GM19397 (cell line): ENCODE data around the gene PEX12.
"Not testable (repeated sequence)": the region's sequence is repeated elsewhere in the genome, so short reads cannot be mapped to it uniquely, and the experiment has no call there.

Source experiments
- ATAC-seq: cut with Tn5 transposase; IDR thresholded peaks from one replicate; pipeline ENCODE4 v1.9.1; 2021; ENCODE audit warnings: mild to moderate bottlenecking, moderate library complexity; ENCODE audit not compliant: unreplicated experiment

The PEX12 gene

DNA sequence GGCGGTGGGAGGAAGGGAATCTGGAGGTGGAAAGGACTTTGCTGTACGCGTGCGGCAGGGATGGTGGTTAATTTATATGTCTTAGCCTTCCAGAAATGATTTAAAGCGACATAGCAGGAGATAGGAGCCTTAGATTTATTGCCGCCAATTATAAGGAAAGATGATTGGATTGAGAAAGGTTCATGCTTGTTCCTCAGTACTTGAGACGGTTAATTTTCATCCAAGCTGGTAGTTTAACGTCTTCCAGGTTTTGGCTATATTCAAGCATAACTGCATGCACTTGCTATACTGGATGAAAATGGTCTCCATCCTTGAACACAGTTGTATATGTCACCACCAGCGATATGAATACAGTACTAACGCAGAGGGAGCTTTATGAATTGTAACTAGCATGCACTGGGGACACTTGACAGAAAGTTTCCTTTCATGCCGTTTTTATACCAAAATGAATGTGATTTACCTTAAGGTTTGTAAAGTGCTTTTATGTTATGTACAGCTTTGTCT, 610 bp upstream of the PEX12 start:
- ATAC-seq: no peak

- ATAC-seq: no peak
These were observed 558 bp downstream of the PEX12 start for GRCh38 chr17:35577830-35578196.

- ATAC-seq: no peak
These were observed 2.6 kb downstream of the PEX12 start for GRCh38 chr17:35575759-35576158.

DNA sequence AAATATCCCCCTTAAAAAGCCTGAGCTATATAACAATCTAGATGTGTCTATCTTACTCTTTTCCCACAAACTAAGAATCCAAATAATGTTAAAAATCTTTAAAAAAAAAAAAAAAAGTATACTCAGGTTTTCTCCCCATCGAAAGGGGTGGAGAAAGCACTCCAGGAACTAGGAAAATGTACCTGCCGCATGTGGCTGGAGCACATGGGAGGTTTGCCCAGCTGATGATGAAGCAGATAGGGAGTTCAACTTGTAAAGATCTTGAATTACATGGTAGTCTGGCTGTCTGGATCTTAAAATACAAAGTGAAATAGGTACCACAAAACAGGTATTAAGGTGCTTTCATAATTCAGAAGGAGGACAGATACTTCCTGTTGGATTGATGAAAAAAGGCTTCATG, 9.0 kb downstream of the PEX12 start:
- no peak for ATAC-seq

- ATAC-seq: no peak
These were observed 9.8 kb downstream of the PEX12 start for GRCh38 chr17:35568561-35568960.

- no peak for ATAC-seq
These were observed 11.4 kb downstream of the PEX12 start for GRCh38 chr17:35566968-35567367.

DNA sequence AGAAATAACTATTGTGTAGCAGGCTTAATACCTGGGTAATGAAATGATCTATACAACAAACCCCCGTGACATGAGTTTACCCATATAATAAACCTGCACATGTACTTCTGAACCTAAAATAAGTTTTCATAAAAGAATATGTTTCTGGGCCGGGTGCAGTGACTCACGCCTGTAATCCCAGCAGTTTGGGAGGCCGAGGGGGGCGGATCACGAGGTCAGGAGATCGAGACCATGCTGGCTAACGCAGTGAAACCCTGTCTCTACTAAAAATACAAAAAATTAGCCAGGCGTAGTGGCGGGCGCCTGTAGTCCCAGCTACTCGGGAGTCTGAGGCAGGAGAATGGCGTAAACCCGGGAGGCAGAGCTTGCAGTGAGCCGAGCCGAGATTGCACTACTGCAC, 15.2 kb downstream of the PEX12 start:
- ATAC-seq: not testable (repeated sequence)

- no peak for ATAC-seq
These were observed 17.7 kb downstream of the PEX12 start, which contains the start of gene SLFN14 for GRCh38 chr17:35560703-35561102. SLFN14 (minus strand) TSS chr17:35560819; CDS start chr17:35558062, 2,757 bp downstream.

DNA sequence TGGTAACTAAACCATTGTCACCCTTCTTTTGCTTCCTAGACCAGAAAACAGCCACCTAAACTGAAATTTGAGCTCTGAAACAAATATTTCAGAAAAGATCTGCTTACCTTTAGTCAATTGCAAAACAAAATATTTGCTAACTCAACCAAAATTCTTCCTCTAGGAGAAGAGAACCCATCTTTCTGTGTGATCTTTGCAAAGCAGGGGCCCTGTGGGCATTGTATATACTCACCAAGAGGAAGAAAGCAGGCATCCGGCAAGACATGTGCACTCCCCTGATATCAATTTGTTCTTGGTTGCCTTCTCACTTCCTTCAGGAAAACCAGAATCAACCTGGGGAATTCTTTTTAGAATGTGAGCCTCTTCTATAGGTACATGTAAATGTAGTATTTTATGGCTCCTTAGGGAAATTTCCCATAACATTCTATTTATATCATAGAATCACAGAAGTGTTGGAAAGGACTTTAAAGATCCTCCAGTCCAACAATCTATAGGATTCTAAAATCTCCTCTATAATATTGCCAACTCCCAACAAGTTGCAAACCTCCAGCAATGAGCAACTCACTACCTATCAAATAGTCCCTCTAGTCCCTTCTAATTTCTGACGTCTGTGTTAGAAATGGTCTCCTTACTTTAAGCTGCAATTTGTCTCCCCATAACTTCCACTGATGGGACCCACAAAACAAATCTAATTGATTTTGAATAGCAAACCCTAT, 18.7 kb downstream of the PEX12 start:
- ATAC-seq: no peak

DNA sequence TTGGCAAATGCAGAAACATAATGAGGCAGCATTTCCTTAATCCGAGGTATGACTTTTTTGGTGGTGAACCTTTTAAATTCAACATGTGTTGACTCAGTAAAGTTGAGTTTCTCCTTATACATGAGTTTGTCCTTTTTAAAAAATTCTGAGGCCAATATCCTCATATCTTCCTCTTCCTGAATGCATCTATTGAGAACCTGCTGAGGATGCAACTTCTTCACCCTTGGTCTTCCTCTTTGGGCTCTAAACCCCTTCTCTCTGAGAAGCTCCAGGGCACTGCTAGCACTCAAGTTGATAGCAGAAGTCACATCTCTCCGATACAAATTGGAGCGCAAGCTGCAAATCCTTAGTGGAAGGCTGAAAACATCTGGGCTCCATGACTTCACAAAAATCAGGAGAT, 21.0 kb downstream of the PEX12 start:
- ATAC-seq: no peak

DNA sequence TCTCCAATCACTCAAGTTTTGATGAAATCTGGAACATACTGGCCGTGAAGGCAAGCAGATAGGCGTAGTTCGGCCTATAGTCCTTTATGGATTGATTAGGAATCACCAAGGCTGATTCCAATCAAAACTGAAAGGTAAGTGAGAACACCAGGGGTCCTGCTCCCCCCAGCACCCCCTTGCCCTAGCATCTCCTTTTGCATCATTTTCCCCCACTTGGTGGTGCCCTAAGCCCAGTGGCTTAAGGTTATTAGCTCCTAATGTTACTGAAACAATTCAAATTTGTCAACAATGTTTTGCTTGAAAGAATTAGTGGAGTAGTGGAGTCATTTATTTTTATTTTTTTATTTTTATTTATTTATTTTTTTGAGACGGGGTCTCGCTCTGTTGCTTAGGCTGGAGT, 22.7 kb downstream of the PEX12 start:
- ATAC-seq: no peak

DNA sequence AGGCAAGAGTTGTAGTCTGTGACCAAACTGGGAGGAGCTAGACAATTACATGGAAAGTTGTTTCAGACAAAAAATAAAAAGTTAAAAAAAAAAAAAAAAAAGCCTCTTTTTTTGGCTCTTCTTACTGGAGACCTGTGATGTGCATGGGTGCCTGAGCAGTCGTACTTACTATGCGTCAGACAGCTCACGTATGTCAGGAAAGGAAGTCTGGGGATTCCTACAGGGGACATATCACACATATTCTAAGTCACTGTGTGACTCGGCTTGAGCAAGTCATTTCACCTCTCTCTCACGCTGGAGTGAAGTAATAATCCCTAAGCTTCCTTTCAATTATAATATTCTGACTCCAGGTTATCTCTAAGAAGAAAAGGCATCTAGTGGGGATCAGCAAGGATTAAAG, 23.7 kb downstream of the PEX12 start:
- ATAC-seq: no peak

DNA sequence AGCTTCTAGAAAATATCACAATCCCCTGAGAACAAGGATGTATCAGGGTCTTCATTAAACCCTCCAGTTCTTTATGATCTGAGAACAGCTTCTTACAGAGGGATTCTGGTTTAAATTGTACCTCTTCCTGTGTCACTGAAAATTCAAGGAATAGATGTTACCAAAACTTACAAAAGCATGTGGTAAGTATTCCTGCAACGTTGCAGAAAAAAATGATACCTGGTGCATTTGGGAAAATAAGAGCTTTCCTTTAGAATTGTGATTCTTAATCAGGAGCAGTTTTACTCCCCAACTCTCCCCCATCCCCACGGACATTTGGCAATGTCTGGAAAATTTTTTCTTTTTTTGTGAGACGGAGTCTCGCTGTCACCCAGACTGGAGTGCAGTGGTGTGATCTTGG, 25.1 kb downstream of the PEX12 start:
- ATAC-seq: no peak

- ATAC-seq: no peak
These were observed 29.4 kb downstream of the PEX12 start for GRCh38 chr17:35548978-35549377.

- no peak for ATAC-seq
These were observed 30.1 kb downstream of the PEX12 start for GRCh38 chr17:35548208-35548810.

DNA sequence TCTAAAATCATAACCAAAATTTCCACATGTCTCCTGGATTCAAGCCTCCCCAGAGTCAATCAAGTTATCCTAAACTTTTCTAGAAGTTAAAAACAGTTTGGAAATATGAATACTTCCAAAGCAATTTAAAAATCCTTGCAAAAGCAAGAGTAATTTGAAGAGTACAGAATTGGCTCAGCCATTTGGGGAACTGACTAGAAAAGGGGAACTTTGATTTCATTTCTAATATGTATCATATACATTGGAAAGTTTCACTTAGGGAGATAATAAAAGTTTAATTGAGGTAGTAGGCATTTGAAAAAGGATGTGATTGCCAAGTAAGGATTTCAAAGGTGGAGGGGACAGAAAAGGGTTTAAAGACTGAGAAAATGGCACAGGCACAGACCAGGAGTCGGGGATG, 31.9 kb downstream of the PEX12 start:
- no peak for ATAC-seq

- no peak for ATAC-seq
These were observed 33.2 kb downstream of the PEX12 start for GRCh38 chr17:35545150-35545549.

DNA sequence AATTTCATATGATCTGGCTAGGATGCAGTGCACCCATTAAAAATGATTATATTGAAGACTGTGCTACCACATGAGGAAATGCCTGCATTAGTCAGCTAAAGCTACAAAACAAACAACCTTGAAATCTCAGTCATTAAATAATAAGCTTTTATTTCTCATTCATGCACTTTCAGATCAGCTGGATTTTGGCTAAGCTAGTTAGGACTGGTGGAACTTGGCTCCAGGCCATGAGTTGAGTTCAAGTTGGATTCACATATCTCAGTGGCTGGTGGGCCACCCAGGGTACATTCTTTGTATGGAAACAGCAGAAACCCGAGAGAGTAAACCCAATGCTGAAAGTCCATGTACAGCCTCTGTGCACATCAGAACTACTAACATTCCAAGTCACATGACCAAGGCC, 34.5 kb downstream of the PEX12 start:
- no peak for ATAC-seq

GRCh38 chr17:35542990-35543389, 35.4 kb downstream of the PEX12 start:
- no peak for ATAC-seq

DNA sequence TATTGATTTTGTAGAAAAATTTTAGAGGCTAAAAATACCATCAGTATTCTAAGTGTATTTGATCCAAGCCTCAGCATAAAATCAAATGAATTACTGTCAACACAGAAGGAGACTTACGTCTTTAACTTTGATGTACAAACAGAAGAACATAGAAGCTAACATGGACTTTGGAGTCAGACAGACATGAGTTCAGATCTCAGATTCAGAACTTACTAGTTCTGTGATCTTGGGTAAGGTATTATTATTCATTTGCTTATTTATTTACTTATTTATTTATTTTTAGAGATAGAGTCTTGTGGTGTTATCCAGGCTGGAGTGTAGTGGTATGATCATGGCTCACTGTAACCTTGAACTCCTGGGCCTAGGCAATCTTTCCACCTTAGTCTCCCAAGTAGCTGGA, 36.9 kb downstream of the PEX12 start:
- no peak for ATAC-seq

DNA sequence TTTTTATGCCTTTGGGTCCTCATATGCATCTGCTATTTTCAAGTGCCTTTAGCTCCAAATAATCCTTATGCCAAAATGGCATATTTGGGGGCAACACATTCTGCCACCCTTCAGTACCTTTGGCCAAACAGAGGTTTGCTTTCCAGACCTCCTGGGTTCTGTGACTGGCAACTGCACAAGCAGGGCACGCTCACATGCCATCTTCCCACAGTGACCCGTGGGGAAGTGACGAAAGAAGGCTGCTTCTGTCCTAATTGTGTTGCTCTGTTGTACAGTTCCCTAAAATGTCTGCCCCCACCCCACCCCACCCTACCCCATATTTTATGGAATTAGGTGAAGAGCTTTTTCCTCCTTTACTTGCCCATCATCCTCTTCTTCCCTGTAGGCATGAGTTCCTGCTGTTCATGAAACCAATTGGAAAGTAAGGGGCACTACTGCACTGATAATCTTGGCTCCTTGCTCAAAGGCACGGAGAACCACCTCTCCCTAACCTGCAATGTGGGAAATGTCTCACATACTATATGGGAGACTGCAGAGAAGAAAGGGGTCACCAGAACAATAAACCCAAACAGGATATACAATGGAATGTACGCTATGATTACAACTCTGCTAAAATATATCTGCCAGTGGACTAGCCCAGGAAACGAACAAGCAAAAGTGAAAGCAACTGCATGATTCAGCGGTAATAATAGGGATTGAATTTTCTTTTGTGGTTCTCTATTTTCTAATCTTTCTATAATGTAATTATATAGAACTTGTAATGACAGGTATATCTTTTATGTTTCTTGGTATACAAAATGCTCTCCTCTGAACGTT, 37.6 kb downstream of the PEX12 start:
- no peak for ATAC-seq

- ATAC-seq: no peak
These were observed 38.7 kb downstream of the PEX12 start for GRCh38 chr17:35539659-35540026.
